GM19455 (cell line): ENCODE data around the gene CLK2.
"Not testable (repeated sequence)": the region's sequence is repeated elsewhere in the genome, so short reads cannot be mapped to it uniquely, and the experiment has no call there.

Experiments
- ATAC-seq: cut with Tn5 transposase; IDR thresholded peaks from one replicate; pipeline ENCODE4 v1.9.1; 2021; ENCODE audit not compliant: unreplicated experiment

The CLK2 gene

DNA sequence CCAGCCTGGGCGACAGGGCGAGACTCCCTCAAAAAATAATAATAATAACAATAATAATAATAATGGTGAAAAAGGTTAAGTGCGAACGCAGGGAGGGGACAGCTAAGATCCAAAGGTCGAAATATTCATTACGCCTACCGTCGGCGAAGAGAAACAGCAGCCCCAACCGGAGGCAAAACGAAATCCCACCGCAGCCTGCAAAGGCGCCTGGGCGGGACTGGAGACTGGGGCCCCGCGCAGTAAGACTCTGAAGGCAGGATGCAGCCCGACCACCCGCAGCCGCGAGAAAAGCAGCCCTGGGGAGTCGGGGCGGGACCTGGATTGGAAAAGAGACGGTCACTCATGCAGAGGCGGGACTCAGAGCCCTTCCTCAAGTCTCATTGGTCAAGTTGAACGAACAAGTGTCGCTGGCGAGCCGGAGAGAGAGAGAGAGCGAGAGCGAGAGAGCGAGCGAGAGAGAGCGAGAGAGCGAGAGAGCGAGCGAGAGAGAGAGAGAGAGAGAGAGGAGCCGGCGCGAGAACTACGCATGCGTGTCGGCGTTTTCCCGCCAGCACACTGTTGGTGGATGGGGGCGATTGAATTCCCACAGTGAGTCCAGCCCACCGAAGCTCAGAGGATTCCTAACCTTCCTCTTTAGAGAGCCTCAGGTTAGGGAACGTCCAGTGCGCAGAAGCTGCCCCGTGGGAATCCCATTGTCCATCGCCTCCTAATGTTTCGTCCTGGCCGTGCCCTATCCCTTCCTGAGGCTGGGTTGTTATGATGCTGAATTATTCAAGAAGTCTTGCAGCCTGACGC is 28.7 kb downstream of the CLK2 start:
- ATAC-seq: peak; percentile 82

DNA sequence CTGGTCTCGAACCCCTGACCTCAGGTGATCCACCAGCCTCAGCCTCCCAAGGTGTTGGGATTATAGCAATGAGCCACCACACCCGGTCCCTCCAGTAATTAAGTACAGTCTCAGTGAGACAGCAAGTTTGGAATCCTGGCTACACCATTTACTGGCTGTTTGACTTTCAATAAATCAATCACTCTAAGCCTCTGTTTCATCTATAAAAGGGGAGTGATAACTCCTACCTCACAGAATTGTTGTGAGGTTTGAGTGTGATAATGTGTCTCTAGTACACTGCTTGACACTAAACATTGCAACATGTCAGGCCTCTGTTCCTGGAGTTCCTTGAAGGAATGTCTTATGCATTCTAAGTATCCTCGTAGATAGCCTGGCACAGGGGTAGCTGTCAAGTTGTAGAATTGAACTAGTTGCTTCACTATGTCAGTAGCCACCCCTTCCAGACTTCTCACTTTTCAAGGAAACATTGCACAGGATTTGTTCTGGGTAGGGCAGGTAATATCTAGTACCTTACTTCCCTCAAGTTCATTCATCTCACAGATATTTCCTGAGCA is 30.4 kb downstream of the CLK2 start:
- ATAC-seq: no peak

DNA sequence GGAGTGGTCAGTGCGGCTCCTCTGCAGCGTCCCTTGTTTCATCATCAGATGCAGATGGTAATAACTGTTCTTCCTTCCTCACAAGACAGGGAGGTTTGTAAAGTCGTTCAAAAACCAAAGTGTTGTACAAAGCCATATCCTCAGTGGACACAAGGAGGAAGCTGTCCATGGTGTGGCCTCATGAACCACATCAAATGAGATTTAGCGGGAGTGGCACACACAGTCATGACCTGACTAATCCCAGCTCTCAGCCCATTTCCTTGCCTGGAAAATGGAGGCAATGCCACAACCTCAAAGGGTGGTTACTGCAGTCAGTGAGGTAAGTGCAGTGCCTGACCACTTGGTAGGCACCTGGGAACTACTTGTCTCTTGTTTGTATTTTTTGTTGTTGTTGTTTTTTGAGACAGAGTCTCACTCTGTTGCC is 31.5 kb downstream of the CLK2 start:
- ATAC-seq: no peak

DNA sequence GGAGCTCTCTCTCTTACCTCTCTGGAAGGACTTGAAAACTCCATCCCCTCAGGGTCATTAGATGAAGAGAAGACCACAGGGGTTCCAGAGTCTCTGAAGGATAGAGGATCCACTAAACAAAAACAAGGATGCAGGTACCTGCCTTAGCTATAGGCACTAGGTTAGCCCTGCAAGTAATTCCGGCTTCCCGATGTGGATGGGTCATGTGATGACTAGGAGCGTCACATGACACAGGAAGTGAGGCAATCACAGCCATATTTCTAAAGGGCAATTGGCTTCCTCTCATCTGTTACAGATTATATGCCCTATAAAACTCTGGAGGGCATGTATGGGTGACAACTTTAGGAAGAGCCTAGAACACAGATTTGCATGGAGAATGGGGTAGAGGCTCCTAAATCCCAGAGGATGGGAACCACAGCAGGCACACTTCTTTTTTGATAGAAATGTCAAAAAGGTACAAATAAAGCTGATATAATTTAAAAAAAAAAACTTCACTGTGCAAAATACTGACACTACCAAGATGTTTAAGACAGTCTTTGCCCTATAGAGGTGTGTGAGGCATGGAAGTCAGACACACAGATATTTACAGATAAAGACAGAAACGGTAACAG is 32.1 kb downstream of the CLK2 start:
- ATAC-seq: no peak

DNA sequence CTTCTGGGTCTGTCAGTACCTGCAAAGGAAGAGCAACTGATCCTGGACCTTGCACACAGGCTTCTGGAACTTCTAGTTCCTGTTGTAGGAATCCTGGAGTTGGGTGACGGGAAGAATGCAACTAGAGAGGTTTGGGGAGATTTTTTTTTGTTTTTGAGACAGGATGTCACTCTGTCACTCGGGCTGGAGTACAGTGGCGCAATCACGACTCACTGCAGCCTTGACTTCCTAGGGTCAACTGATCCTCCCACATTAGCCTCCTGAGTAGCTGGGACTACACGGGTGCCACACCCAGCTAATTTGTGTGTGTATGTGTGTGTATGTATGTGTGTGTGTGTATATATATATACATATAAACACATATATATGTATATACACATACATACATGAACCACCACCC is 36.9 kb downstream of the CLK2 start:
- ATAC-seq: no peak

DNA sequence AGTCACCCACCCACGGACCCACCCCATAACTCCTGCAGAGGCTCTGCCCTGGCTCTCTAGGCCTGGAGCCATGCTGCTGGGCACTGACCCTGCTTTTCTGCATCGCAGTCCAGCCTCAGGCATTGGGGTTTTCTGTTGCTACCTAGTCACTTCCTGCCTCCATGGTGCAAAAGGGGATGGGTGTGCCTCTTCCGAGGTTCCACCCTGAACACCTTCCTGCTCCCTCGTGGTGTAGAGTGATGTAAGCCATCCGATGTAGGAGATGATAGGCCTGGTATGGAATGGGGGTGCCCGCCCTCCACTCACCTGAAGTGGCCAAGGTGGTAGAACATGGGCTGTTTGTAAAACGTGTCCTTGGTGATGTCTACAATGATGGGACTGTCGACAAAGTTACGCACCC is 37.9 kb downstream of the CLK2 start:
- ATAC-seq: not testable (repeated sequence)

DNA sequence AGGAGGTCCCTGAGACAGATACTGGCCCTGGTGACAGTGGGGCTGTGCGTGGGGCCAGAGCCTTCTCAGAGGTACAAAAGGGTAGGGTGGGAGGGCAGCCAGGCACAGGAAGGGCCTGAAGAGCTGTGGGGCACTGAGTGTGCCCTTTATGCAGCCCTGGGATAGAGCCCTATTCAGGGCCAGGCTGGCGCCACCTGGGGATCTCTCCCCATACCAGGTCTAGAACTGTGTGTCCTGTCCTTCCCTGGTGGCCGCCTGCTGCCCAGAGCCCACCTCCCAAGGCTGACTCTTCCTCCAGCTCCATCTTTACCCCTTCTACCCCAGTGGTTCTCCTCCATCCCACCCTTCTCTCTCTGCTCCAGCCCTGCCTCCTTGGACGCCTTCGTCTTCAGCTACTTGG is 39.8 kb downstream of the CLK2 start:
- not testable (repeated sequence) for ATAC-seq

DNA sequence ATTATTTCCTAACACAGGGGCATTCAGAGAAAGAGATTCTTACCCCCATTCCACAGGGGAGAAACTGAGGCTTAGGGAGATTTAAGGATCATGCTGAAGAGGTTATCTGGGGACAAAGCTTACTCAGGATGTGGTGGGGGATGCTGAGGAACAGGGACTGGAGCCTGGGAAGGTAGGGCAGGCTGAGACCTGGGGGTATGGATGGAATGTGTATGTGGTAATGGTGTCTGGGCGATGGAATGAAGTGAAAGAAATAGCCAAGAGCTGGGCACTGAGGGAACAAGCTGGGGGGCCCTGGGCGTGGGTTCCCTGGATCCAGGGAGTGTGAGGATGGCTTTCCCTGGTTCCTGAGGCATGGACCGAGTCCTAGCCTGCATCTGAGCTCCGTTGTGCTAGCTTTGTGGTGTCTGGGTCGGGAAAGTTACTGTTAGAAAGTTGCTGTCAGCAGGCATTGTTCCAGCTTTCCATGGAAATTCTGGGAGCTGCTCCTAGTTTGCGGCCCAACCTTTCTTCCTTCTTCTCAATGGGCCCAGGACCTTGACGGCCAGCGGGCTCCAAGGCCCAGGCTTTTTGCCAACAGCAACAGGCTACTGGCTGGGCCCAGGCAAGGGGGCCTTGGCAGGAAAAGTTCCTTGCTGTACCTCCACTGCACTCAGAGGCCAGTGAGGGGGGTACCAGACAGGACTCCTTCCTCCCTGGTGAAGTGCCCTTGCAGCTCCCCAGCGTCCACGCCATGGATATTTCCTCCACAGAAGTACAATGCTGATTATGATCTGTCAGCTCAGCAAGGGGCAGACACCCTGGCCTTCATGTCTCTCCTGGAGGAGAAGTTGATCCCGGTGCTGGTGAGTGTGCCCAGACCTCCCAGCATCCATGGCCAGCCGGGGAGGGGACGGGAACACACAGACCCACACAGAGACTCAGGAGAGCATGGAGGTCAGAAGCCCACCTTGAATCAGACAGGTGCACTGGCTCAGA is 41.0 kb downstream of the CLK2 start:
- not testable (repeated sequence) for ATAC-seq

DNA sequence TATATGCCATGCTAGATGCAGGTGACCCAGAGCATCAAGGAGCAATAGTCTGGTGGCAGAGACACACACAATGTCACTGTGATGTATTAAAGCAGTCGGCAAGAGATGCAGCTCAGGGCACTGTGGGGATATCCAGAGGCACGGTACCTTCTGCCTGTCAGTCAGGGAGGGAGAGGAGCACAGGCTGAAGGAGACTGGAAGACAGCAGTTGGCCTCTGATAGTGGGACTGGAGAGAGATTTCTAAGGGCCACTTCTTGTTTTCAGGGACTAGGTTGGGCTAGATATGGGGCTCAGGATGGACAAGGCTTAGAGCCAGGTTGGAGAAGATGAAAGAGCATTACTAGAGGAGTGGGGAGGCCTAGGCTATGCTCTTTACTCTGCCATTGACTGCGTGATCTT is 42.0 kb downstream of the CLK2 start:
- not testable (repeated sequence) for ATAC-seq

DNA sequence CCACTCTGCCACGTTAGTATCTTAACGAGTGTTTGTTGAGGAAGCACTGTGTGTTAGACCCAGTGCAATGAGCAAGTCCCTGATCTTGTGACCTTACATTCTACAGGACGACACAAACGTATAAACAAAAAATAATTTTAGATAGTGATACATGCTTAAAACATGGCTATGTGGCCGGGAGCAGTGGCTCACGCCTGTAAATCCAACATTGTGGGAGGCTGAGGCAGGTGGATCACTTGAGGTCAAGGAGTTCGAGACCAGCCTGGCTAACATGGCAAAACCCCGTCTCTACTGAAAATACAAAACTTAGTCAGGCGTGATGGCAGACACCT is 45.2 kb downstream of the CLK2 start:
- ATAC-seq: no peak

DNA sequence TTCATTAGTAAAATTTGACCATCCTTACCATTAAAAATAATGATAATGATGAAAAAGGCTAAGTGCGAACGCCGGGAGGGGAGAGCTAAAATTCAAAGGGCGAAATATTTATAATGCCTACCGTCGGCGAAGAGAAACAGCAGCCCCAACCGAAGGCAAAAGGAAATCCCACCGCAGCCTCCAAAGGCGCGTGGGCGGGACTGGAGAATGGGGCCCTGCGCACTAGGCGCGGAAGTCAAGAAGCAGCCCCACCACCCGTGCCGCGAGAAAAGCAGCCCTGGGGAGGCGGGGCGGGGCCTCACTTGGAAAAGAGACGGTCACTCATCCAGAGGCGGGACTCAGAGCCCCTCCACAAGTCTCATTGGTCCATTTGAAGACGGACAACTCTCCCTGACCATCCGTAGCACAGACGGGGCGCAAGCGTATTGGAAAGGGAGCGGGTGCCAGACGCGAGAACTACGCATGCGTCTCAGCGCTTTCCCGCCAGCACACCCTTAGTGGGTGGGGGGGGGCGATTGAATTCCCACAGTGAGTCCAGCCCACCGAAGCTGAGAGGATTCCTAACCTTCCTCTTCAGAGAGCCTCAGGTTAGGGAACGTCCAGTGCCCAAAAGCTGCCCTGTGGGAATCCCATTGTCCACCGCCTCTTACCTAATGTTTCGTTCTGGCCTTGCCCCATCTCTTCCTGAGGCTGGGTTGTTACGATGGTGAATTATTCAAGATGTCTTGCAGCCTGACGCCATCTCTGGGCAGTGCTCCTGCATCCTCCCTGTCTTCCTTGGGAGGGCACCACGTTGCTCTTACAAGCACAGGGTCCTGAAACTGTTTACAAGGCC is 45.8 kb downstream of the CLK2 start:
- peak; percentile 82 for ATAC-seq

DNA sequence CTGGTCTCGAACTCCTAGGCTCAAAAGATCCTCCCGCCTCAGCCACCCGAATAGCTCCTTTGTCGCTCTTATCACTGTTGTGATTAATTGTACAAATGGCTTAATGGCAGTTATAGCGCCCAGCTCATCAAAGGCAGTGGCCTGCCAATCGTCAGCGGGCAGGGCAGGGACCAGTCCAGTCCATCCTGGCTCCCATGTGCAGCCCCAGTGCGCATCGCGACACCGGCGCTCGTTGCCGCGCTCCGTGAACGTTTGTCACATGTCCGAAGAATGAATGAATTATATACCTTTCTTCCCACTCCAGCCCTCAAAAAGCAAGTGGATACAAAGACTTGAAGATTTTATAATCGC is 46.4 kb downstream of the CLK2 start:
- ATAC-seq: no peak

DNA sequence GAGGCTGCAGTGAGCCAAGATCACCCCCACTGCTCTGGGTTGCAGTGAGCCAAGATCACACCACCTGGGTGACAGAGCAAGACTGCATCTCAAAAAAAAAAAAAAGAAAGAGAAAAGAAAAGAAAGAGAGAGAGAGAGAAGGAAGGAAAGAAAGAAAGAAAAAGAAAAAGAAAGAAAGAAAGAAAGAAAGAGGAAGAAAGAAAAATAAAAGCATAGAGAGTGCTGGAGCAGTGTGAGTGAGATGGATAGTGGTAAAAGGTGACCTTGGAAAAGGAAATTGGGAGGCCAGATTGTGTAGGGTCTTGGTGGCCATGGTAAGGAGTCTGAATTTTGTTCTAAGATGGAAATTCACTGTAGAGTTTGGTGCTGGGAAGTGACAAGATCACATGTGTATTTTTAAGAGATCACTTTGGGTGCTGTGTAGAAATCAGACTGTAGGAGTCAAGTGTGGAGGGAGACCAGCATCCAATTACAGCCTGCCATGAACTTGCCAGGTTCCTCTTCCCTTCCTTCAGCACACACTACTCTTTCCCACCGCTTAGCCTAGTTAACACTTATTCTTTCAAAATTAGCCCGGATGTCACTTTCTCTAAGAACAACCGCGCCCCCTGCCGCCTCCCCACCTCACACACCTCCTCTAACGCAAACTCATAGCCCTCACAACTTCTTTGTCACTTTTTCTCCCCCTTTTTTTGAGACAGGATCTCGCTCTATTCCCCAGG is 47.0 kb downstream of the CLK2 start:
- ATAC-seq: no peak

DNA sequence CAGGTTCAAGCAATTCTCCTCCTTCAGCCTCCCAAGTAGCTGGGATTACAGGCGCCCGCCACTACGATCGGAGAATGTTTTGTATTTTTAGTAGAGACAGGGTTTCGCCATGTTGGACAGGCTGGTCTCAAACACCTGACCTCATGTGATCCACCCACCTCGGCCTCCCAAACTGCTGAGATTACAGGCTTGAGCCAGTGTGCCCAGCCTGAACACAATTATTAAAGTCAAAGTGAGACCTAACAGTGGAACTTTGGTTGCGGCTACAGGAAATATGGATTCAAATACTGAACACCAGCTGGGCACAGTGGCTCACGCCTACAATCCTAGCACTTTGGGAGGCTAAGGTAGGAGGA is 47.9 kb downstream of the CLK2 start:
- ATAC-seq: not testable (repeated sequence)

DNA sequence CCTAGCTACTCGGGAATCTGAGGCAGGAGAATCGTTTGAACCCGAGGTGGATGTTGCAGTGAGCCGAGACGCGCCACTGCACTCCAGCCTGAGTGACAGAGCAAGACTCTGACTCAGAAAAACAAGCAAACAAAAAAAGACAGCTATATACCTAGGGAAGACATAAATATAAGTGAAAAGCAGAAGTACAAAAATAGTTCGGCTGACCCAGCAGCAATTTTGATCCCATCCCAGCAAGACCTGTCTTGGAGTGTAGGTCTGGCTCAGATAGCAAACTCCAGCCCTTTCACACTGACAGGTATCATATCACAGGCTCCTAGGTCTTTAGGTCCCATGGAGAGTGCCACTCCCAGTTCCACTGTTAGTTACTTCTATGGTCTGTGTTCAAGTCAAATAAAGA is 50.3 kb downstream of the CLK2 start:
- no peak for ATAC-seq

DNA sequence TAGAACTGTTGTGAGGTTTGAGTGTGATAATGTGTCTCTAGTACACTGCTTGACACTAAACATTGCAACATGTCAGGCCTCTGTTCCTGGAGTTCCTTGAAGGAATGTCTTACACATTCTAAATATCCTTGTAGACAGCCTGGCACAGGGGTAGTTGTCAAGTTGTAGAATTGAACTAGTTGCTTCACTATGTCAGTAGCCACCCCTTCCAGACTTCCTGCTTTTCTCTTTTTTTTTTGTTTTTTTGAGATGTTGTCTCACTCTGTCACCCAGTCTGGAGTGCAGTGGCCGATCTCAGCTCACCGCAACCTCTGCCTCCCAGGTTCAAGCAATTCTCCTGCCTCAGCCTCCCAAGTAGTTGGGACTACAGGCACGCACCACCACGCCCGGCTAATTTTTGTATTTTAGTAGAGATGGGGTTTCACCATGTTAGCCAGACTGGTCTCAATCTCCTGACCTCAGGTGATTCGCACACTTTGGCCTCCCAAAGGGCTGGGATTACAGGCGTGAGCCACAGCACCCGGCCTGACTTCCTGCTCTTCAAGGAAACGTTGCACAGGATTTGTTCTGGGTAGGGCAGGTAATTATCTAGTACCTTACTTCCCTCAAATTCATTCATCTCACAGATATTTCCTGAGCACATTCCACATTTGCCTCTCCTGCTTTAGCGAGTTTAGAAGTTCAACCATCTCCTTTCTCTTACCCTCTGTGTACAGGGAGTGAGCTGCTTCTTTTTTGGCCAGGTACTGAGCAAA is 52.9 kb downstream of the CLK2 start:
- not testable (repeated sequence) for ATAC-seq

DNA sequence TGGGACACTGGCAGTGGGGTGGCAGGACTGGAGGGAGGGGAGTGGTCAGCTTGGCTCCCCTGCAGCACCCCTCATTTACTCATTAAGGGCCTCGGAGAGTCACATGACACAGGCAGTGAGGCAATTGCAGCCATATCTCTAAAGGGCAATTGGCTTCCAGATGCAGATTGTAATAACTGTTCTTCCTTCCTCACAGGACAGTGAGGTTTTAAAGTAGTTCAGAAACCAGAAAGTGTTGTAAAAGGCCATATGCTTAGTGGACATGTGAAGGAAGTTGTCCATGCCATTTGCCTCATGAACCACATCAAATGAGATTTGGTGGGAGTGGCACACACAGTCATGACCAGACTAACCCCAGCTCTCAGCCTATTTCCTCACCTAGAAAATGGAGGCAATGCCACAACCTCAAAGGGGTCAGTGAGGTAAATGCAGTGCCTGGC is 53.7 kb downstream of the CLK2 start:
- ATAC-seq: no peak

DNA sequence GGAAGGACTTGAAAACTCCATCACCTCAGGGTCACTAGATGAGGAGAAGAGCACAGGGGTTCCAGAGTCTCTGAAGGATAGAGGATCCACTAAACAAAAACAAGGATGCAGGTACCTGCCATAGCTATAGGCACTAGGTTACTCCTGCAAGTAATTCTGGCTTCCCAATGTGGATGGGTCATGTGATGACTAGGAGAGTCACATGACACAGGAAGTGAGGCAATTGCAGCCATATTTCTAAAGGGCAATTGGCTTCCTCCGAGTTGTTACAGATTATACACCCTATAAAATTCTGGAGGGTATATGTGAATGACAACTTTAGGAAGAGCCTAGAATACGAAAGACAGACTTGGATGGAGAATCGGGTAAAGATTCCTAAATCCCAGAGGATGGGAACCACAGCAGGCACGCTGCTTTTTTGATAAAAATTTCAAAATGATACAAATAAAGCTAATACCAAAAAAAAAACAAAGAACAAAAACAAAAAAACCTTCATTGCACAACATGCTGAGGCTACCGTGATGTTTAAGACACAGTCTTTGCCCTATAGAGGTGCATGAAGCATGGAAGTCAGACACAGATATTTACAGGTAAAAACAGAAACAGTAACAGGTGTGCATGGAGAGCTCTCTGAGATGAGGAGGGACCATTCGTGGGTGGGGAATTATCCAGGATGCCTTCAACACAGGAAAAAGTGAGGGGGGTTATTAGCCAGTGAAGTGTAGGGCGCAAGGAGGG is 54.3 kb downstream of the CLK2 start:
- ATAC-seq: no peak

DNA sequence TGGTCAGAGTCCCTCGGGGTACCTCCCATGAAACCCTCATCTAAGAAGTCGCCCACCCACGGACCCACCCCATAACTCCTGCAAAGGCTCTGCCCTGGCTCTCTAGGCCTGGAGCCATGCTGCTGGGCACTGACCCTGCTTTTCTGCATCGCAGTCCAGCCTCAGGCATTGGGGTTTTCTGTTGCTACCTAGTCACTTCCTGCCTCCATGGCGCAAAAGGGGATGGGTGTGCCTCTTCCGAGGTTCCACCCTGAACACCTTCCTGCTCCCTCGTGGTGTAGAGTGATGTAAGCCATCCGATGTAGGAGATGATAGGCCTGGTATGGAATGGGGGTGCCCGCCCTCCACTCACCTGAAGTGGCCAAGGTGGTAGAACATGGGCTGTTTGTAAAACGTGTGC is 58.6 kb downstream of the CLK2 start:
- ATAC-seq: not testable (repeated sequence)
